ENCODE measurements around the gene GTF3C5.
"Not testable (repeated sequence)": the region's sequence is repeated elsewhere in the genome, so short reads cannot be mapped to it uniquely, and the experiment has no call there.

GTF3C5 gene

GRCh38 chr9:133088146-133088750, 57.5 kb downstream of the GTF3C5 start:
- no peak for DNase-seq (ENCODE audit: low read depth in 3 of 3, low spot score in 1 of 3)

GRCh38 chr9:133088756-133089155, 58.0 kb downstream of the GTF3C5 start:
- no peak for DNase-seq (ENCODE audit: low read depth in 3 of 3, low spot score in 1 of 3)

- DNase-seq (ENCODE audit: low read depth in 3 of 3, low spot score in 1 of 3): no peak
Measured at GRCh38 chr9:133089271-133089671, 58.5 kb downstream of the GTF3C5 start.

- no peak for DNase-seq (ENCODE audit: low read depth in 3 of 3, low spot score in 1 of 3)
Measured at GRCh38 chr9:133090187-133090586, 59.4 kb downstream of the GTF3C5 start.

GRCh38 chr9:133090752-133091385, 60.1 kb downstream of the GTF3C5 start:
- no peak for DNase-seq (ENCODE audit: low read depth in 3 of 3, low spot score in 1 of 3)

- not testable (repeated sequence) for DNase-seq (ENCODE audit: low read depth in 3 of 3, low spot score in 1 of 3)
Measured at GRCh38 chr9:133094351-133094750, 63.6 kb downstream of the GTF3C5 start.

- DNase-seq (ENCODE audit: low read depth in 3 of 3, low spot score in 1 of 3): no peak
Measured at GRCh38 chr9:133094842-133095393, 64.1 kb downstream of the GTF3C5 start.

GRCh38 chr9:133098104-133098754, 67.4 kb downstream of the GTF3C5 start:
- no peak for DNase-seq (ENCODE audit: low read depth in 3 of 3, low spot score in 1 of 3)

GRCh38 chr9:133098871-133099270, 68.1 kb downstream of the GTF3C5 start:
- no peak for DNase-seq (ENCODE audit: low read depth in 3 of 3, low spot score in 1 of 3)

- DNase-seq (ENCODE audit: low read depth in 3 of 3, low spot score in 1 of 3): no peak
Measured at GRCh38 chr9:133099726-133100505, 69.1 kb downstream of the GTF3C5 start.

GRCh38 chr9:133100506-133101355, 69.9 kb downstream of the GTF3C5 start:
- no peak for DNase-seq (ENCODE audit: low read depth in 3 of 3, low spot score in 1 of 3)

- no peak for DNase-seq (ENCODE audit: low read depth in 3 of 3, low spot score in 1 of 3)
Measured at GRCh38 chr9:133101356-133102189, 70.8 kb downstream of the GTF3C5 start.

- DNase-seq (ENCODE audit: low read depth in 3 of 3, low spot score in 1 of 3): no peak
Measured at GRCh38 chr9:133102190-133103021, 71.6 kb downstream of the GTF3C5 start.

- peak in 1 of 3 donors; percentile 37 for DNase-seq (ENCODE audit: low read depth in 3 of 3, low spot score in 1 of 3)
Measured at GRCh38 chr9:133103183-133103986, 72.6 kb downstream of the GTF3C5 start.

- no peak for DNase-seq (ENCODE audit: low read depth in 3 of 3, low spot score in 1 of 3)
Measured at GRCh38 chr9:133103987-133104505, 73.2 kb downstream of the GTF3C5 start.

GRCh38 chr9:133104718-133105460, 74.1 kb downstream of the GTF3C5 start:
- DNase-seq (ENCODE audit: low read depth in 3 of 3, low spot score in 1 of 3): no peak

- DNase-seq (ENCODE audit: low read depth in 3 of 3, low spot score in 1 of 3): no peak
Measured at GRCh38 chr9:133105461-133105770, 74.6 kb downstream of the GTF3C5 start.

All from stimulated activated CD4-positive, alpha-beta T cell treated with anti-CD3 and anti-CD28 coated beads, TNF-alpha, amount 100 ng/mL, for 1 hour (primary cell).